HepG2 (cell line): Measurements from ENCODE around the gene MFSD11. TPM values are rescaled to one million over a fixed set of nuclear protein-coding genes. Genes with fewer than 3 reads are reported as not detected.
A peak's percentile ranks its signal among the peaks of the same experiment; 100 is the strongest.

Experiments used
- ATF1 ChIP-seq: IDR thresholded peaks from 2 replicates; pipeline ENCODE4 v1.6.1; 2016; ENCODE audit warnings: mild to moderate bottlenecking, control low read depth
- KMT2A ChIP-seq: sonication (generic); formaldehyde crosslinking; IDR thresholded peaks from 2 replicates; pipeline ENCODE4 v1.4.0; 2020; ENCODE audit warnings: missing genetic modification reagents
- MTF2 ChIP-seq: sonication (generic); formaldehyde crosslinking; IDR thresholded peaks from 2 replicates; pipeline ENCODE4 v1.5.0; 2020; ENCODE audit warnings: missing genetic modification reagents, borderline replicate concordance
- ONECUT2 ChIP-seq: sonication (generic); formaldehyde crosslinking; IDR thresholded peaks from 2 replicates; pipeline ENCODE4 v1.4.0; 2020; ENCODE audit warnings: missing genetic modification reagents
- RBM22 ChIP-seq: fragments of 200-400 bp; formaldehyde crosslinking; optimal IDR thresholded peaks from 2 replicates; pipeline ENCODE3; 2017; ENCODE audit warnings: mild to moderate bottlenecking, low read length, moderate library complexity
- ZNF674 ChIP-seq: sonication (generic); formaldehyde crosslinking; IDR thresholded peaks from 2 replicates; pipeline ENCODE4 v1.5.0; 2020; ENCODE audit warnings: low read depth, mild to moderate bottlenecking, missing genetic modification reagents
- ZNF788 ChIP-seq: sonication (generic); formaldehyde crosslinking; IDR thresholded peaks from 2 replicates; pipeline ENCODE4 v1.5.0; 2020; ENCODE audit warnings: mild to moderate bottlenecking, missing genetic modification reagents, borderline replicate concordance
- polyA plus RNA-seq, 8 experiments: library from polyadenylated mRNA; depleted of rRNA in 3 of 8; stranded (reverse) in 7 of 8; unstranded in 1 of 8; fragments of >200 nt; fragmentation: Illumina TruSeq in 4 of 8; extraction: Trizol in 4 of 8; gene quantifications; 2 replicates each; pipeline versions ENCODE4 v1.2.1 to v1.2.3, GENCODE V29; 2011 to 2016; ENCODE audit warnings: low read depth in 4 of 8, missing spikeins in 1 of 8, mixed read lengths in 1 of 8; ENCODE audit not compliant: insufficient read depth in 1 of 8
- total RNA-seq, 5 experiments: library from RNA; depleted of rRNA; stranded (reverse); fragments of >200 nt; fragmentation: Illumina TruSeq; extraction: Trizol; gene quantifications; 2 replicates each; pipeline ENCODE4 v1.2.3, GENCODE V29; 2016; ENCODE audit warnings: low read depth in 1 of 5
- TF ChIP-seq, protein P1 (sequence below): sonication (generic); formaldehyde crosslinking; IDR thresholded peaks from 2 replicates; pipeline ENCODE4 v1.9.0; 2021; ENCODE audit warnings: mild to moderate bottlenecking, missing genetic modification reagents
- TF ChIP-seq, protein P2 (sequence below), 2 experiments: IDR thresholded peaks; 2 replicates each; pipeline ENCODE4 v1.6.1; 2011 to 2012; ENCODE audit warnings: low read length in 2 of 2, borderline replicate concordance in 1 of 2, low read depth in 1 of 2, mild to moderate bottlenecking in 1 of 2, moderate library complexity in 1 of 2
- TF ChIP-seq, protein P3 (sequence below), 2 experiments: sonication (generic) in 1 of 2; formaldehyde crosslinking in 1 of 2; IDR thresholded peaks; 2 replicates each; pipeline versions ENCODE4 v1.4.0 to v1.6.1; 2018 to 2020; ENCODE audit warnings: missing genetic modification reagents in 2 of 2, borderline replicate concordance in 1 of 2, low read depth in 1 of 2, mild to moderate bottlenecking in 1 of 2, missing biosample characterization in 1 of 2
- TF ChIP-seq, protein P4 (sequence below): sonication (generic); formaldehyde crosslinking; IDR thresholded peaks from 2 replicates; pipeline ENCODE4 v1.4.0; 2020; ENCODE audit warnings: missing genetic modification reagents

Gene MFSD11
- total and polyA plus RNA-seq, 2 of the 13 experiments (the other 11 are each of a cell fraction or from before 2014, with no cell fraction given), result 26.1 to 36.3 TPM

DNA sequence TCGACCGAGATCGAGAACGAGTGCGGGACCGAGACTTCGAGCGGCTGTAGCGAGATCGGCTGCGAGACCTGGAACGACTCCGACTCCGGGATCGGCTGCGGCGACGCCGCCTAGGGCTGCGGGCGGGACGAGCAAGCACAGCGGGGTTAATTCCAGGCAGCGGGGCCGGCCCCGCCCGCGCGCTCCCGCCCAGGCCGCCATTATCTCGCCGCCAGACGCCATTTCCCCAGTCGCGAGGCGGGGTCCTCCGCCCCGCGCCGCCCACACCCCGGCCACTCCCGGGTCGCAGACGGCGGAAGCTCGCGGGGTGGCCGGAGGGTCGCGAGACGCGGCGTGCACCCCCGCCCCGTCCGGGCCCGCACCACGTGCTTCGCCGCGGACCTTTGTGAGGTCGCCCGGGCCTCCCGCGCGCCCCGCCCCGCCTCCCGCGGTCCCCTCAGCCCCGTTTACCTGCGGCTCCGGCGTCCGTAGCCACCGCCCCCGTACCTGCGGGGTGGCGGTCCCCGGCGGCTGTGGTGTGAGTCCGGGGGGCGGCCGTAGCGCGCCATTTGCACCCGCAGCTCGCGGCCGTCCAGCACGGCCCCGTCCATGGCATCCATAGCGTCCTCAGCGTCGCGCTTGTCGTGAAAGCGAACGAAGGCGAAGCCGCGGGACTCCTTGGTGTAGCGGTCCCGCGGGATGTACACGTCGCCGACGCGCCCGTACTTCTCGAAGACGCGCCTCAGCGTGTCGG, 1.4 kb upstream of the MFSD11 start (continued):
- TF ChIP-seq, protein P1, sequence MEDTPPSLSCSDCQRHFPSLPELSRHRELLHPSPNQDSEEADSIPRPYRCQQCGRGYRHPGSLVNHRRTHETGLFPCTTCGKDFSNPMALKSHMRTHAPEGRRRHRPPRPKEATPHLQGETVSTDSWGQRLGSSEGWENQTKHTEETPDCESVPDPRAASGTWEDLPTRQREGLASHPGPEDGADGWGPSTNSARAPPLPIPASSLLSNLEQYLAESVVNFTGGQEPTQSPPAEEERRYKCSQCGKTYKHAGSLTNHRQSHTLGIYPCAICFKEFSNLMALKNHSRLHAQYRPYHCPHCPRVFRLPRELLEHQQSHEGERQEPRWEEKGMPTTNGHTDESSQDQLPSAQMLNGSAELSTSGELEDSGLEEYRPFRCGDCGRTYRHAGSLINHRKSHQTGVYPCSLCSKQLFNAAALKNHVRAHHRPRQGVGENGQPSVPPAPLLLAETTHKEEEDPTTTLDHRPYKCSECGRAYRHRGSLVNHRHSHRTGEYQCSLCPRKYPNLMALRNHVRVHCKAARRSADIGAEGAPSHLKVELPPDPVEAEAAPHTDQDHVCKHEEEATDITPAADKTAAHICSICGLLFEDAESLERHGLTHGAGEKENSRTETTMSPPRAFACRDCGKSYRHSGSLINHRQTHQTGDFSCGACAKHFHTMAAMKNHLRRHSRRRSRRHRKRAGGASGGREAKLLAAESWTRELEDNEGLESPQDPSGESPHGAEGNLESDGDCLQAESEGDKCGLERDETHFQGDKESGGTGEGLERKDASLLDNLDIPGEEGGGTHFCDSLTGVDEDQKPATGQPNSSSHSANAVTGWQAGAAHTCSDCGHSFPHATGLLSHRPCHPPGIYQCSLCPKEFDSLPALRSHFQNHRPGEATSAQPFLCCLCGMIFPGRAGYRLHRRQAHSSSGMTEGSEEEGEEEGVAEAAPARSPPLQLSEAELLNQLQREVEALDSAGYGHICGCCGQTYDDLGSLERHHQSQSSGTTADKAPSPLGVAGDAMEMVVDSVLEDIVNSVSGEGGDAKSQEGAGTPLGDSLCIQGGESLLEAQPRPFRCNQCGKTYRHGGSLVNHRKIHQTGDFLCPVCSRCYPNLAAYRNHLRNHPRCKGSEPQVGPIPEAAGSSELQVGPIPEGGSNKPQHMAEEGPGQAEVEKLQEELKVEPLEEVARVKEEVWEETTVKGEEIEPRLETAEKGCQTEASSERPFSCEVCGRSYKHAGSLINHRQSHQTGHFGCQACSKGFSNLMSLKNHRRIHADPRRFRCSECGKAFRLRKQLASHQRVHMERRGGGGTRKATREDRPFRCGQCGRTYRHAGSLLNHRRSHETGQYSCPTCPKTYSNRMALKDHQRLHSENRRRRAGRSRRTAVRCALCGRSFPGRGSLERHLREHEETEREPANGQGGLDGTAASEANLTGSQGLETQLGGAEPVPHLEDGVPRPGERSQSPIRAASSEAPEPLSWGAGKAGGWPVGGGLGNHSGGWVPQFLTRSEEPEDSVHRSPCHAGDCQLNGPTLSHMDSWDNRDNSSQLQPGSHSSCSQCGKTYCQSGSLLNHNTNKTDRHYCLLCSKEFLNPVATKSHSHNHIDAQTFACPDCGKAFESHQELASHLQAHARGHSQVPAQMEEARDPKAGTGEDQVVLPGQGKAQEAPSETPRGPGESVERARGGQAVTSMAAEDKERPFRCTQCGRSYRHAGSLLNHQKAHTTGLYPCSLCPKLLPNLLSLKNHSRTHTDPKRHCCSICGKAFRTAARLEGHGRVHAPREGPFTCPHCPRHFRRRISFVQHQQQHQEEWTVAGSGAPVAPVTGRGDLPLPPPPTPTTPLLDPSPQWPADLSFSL (CRISPR knock-in tag), result no peak; the same call in 1 of the 2 replicates
- no peak; the same call in 1 of the 2 replicates for TF ChIP-seq MTF2 (CRISPR knock-in tag)
- TF ChIP-seq, protein P2, sequence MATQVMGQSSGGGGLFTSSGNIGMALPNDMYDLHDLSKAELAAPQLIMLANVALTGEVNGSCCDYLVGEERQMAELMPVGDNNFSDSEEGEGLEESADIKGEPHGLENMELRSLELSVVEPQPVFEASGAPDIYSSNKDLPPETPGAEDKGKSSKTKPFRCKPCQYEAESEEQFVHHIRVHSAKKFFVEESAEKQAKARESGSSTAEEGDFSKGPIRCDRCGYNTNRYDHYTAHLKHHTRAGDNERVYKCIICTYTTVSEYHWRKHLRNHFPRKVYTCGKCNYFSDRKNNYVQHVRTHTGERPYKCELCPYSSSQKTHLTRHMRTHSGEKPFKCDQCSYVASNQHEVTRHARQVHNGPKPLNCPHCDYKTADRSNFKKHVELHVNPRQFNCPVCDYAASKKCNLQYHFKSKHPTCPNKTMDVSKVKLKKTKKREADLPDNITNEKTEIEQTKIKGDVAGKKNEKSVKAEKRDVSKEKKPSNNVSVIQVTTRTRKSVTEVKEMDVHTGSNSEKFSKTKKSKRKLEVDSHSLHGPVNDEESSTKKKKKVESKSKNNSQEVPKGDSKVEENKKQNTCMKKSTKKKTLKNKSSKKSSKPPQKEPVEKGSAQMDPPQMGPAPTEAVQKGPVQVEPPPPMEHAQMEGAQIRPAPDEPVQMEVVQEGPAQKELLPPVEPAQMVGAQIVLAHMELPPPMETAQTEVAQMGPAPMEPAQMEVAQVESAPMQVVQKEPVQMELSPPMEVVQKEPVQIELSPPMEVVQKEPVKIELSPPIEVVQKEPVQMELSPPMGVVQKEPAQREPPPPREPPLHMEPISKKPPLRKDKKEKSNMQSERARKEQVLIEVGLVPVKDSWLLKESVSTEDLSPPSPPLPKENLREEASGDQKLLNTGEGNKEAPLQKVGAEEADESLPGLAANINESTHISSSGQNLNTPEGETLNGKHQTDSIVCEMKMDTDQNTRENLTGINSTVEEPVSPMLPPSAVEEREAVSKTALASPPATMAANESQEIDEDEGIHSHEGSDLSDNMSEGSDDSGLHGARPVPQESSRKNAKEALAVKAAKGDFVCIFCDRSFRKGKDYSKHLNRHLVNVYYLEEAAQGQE (IDR thresholded peaks at IDR 0.05; ENCODE audit: borderline replicate concordance in 1 of 2, low read depth in 1 of 2, low read length in 2 of 2), result peak in 1 of 2 experiments; percentile 8; a peak in 2 of 4 replicates
- no peak for TF ChIP-seq ZNF674
- TF ChIP-seq KMT2A (CRISPR knock-in tag), result peak; percentile 74; the same call in 1 of the 2 replicates
- TF ChIP-seq, protein P3, sequence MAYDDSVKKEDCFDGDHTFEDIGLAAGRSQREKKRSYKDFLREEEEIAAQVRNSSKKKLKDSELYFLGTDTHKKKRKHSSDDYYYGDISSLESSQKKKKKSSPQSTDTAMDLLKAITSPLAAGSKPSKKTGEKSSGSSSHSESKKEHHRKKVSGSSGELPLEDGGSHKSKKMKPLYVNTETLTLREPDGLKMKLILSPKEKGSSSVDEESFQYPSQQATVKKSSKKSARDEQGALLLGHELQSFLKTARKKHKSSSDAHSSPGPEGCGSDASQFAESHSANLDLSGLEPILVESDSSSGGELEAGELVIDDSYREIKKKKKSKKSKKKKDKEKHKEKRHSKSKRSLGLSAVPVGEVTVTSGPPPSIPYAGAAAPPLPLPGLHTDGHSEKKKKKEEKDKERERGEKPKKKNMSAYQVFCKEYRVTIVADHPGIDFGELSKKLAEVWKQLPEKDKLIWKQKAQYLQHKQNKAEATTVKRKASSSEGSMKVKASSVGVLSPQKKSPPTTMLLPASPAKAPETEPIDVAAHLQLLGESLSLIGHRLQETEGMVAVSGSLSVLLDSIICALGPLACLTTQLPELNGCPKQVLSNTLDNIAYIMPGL (CRISPR knock-in tag; IDR thresholded peaks at IDR 0.05; ENCODE audit: borderline replicate concordance in 1 of 2, low read depth in 1 of 2), result no peak
- TF ChIP-seq ONECUT2 (CRISPR knock-in tag), result no peak
- TF ChIP-seq RBM22, result no peak
- no peak for TF ChIP-seq ATF1
- TF ChIP-seq, protein P4, sequence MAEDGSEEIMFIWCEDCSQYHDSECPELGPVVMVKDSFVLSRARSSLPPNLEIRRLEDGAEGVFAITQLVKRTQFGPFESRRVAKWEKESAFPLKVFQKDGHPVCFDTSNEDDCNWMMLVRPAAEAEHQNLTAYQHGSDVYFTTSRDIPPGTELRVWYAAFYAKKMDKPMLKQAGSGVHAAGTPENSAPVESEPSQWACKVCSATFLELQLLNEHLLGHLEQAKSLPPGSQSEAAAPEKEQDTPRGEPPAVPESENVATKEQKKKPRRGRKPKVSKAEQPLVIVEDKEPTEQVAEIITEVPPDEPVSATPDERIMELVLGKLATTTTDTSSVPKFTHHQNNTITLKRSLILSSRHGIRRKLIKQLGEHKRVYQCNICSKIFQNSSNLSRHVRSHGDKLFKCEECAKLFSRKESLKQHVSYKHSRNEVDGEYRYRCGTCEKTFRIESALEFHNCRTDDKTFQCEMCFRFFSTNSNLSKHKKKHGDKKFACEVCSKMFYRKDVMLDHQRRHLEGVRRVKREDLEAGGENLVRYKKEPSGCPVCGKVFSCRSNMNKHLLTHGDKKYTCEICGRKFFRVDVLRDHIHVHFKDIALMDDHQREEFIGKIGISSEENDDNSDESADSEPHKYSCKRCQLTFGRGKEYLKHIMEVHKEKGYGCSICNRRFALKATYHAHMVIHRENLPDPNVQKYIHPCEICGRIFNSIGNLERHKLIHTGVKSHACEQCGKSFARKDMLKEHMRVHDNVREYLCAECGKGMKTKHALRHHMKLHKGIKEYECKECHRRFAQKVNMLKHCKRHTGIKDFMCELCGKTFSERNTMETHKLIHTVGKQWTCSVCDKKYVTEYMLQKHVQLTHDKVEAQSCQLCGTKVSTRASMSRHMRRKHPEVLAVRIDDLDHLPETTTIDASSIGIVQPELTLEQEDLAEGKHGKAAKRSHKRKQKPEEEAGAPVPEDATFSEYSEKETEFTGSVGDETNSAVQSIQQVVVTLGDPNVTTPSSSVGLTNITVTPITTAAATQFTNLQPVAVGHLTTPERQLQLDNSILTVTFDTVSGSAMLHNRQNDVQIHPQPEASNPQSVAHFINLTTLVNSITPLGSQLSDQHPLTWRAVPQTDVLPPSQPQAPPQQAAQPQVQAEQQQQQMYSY (CRISPR knock-in tag), result peak; percentile 93
- TF ChIP-seq ZNF788 (CRISPR knock-in tag), result no peak
